Memory B cell (primary cell): ENCODE data around the gene OSGEP.

Experiments
- ATAC-seq: fragments of 150-1000 bp; cut with Tn5 transposase; 2 replicates; pipeline ENCODE4 v1.10.0; 2021; ENCODE audit warnings: low read depth, mild to moderate bottlenecking, moderate library complexity
- DNase-seq, 2 donors: peaks; one replicate each; pipeline ENCODE4 v3.0.0; 2022; ENCODE audit warnings: low spot score in 2 of 2
- H3K27ac Mint-ChIP-seq: one replicate; pipeline ENCODE4 v1.8.0; 2022; ENCODE audit warnings: mild to moderate bottlenecking, moderate library complexity, mixed read lengths
- H3K27me3 Mint-ChIP-seq: one replicate; pipeline ENCODE4 v1.8.0; 2022; ENCODE audit warnings: mixed read lengths
- H3K36me3 Mint-ChIP-seq: one replicate; pipeline ENCODE4 v1.8.0; 2022; ENCODE audit warnings: mild to moderate bottlenecking, mixed read lengths
- H3K4me1 Mint-ChIP-seq: one replicate; pipeline ENCODE4 v1.8.0; 2022; ENCODE audit warnings: mixed read lengths
- H3K4me3 Mint-ChIP-seq: one replicate; pipeline ENCODE4 v1.8.0; 2022; ENCODE audit warnings: mild to moderate bottlenecking, moderate library complexity, mixed read lengths
- H3K9me3 Mint-ChIP-seq: one replicate; pipeline ENCODE4 v1.8.0; 2022; ENCODE audit warnings: mixed read lengths

Gene OSGEP

DNA sequence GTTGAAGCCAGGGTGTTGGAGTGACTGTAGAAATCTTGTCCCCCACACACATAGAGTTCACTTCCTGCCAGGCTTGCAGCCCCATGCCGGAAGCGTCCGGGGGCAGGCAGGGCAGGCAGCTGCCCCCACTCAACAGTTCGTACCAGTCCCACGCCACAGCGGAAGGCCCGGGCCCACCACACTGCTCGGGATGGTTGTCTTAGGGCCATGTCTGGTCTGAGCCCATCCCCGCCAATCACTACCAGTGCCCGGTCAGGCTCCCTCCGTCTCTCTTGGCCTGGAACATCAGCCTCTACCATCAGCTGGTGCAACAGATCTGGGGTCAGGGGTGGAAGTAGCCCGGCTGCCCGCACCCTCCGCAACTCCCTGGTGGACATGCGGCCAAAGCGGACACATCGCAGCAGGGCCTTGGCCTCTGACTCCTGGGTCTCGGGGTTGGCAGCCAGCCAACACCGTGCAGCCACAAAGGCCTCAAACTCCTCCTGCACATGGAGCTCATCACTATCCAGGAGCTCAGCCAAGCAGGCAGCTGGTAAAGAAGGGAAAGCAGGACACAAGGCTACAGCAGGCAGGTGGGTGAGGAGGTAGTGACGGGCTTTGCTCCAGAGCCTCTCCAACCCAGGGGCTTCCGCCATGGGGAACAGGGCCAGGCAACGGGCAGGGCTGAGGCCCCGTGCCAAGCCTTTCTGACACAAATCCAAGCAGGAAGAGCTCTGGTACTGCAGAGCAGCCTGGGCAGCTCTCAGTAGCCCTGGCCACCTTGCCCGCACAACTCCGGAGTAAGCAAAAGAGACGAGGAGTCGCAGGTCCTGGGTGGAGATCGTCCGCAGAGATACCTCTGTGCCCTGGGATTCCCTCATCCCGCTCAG lies 24.6 kb downstream of the OSGEP start:
- H3K4me1 Mint-ChIP-seq, result peaks cover 39% of the 10 kb centered on the region

DNA sequence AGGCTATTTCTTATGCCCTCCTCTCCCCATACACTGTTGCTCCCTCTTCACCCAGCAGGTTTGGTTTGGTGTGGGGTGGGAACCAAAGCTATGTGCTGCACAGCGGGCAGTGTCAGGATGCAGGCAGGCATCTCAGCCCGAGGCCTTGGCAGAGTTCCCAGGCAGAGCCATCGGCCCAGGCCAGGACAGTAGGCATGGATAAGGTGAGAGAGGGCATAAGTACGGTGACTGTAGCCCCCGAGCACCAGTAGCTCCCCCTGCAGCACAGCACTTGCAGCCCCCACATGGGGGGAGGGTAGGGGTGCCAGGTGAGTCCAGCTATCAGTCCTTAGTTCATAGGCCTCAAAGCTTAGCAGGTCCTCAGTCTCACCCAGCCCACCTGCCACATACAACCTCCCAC lies 25.8 kb downstream of the OSGEP start:
- peaks cover 41% of the 10 kb centered on the region for H3K4me1 Mint-ChIP-seq
- H3K9me3 Mint-ChIP-seq, result no peaks in the 10 kb centered on the region
- no peak for ATAC-seq
- no peaks in the 10 kb centered on the region for H3K27me3 Mint-ChIP-seq
- H3K27ac Mint-ChIP-seq, result peak overlapping the region; percentile 87
- peak overlapping the region; percentile 74 for H3K4me3 Mint-ChIP-seq
- H3K36me3 Mint-ChIP-seq, result no peaks in the 10 kb centered on the region
- DNase-seq, result no peak

More for the DNA sequence above, 24.6 kb downstream of the OSGEP start:
- Mint-ChIP-seq H3K27me3 (no peaks in the 10 kb centered on the region), H3K27ac (peak overlapping the region; percentile 87), H3K4me3 (no peak overlapping the region), H3K36me3 (no peaks in the 10 kb centered on the region), H3K9me3 (no peaks in the 10 kb centered on the region)
- no peak for ATAC-seq
- DNase-seq, result no peak

- ATAC-seq (peak; percentile 5), DNase-seq (no peak)
- Mint-ChIP-seq H3K27ac (peak overlapping the region; percentile 87), H3K9me3 (no peaks in the 10 kb centered on the region), H3K27me3 (no peaks in the 10 kb centered on the region), H3K36me3 (no peaks in the 10 kb centered on the region), H3K4me1 (peaks cover 44% of the 10 kb centered on the region), H3K4me3 (peak overlapping the region; percentile 83)
These were observed 26.6 kb downstream of the OSGEP start for GRCh38 chr14:20428010-20428365.

GRCh38 chr14:20427231-20428009 lies 27.2 kb downstream of the OSGEP start:
- ATAC-seq, result peak; percentile 95

GRCh38 chr14:20424851-20425250 lies 29.8 kb downstream of the OSGEP start:
- H3K27me3 Mint-ChIP-seq, result no peaks in the 10 kb centered on the region
- DNase-seq (no peak), ATAC-seq (no peak)
- no peaks in the 10 kb centered on the region for H3K9me3 Mint-ChIP-seq
- peaks cover 38% of the 10 kb centered on the region for H3K4me1 Mint-ChIP-seq
- H3K27ac Mint-ChIP-seq, result no peak overlapping the region
- no peak overlapping the region for H3K4me3 Mint-ChIP-seq
- no peaks in the 10 kb centered on the region for H3K36me3 Mint-ChIP-seq

More at GRCh38 chr14:20427231-20428009, 27.2 kb downstream of the OSGEP start:
- H3K4me1 Mint-ChIP-seq, result peaks cover 44% of the 10 kb centered on the region
- peak overlapping the region; percentile 83 for H3K4me3 Mint-ChIP-seq
- H3K9me3 Mint-ChIP-seq, result no peaks in the 10 kb centered on the region
- DNase-seq, result peak in 1 of 2 donors; percentile 44
- no peaks in the 10 kb centered on the region for H3K36me3 Mint-ChIP-seq
- H3K27ac Mint-ChIP-seq, result peak overlapping the region; percentile 87
- H3K27me3 Mint-ChIP-seq, result no peaks in the 10 kb centered on the region

GRCh38 chr14:20422886-20423285 lies 31.7 kb downstream of the OSGEP start:
- peaks cover 22% of the 10 kb centered on the region for H3K4me1 Mint-ChIP-seq
- H3K9me3 Mint-ChIP-seq, result no peaks in the 10 kb centered on the region
- no peak overlapping the region for H3K27ac Mint-ChIP-seq
- H3K27me3 Mint-ChIP-seq, result no peaks in the 10 kb centered on the region
- no peak overlapping the region for H3K4me3 Mint-ChIP-seq
- ATAC-seq (no peak), DNase-seq (no peak)
- no peaks in the 10 kb centered on the region for H3K36me3 Mint-ChIP-seq

DNA sequence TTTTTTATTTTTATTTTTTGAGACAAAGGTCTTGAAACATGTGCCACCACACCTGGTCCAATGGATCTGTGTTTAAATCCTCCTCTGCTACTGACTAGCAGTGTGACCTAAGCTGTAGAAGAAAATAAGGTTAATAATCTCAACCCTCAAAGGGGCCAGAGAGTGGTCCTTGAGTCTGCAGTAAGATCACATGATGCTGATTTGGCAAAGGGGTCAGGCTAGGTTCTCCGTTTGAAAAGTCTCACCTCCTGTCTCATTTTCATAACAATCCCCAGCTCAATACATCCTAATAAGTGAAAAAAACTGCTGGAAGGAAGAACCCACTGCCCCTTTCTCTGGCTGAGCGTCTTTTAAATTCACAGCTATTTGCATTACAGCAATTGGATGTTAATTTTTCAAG lies 33.3 kb downstream of the OSGEP start:
- Mint-ChIP-seq H3K27me3 (no peaks in the 10 kb centered on the region), H3K4me1 (peaks cover 13% of the 10 kb centered on the region), H3K36me3 (no peaks in the 10 kb centered on the region), H3K9me3 (no peaks in the 10 kb centered on the region), H3K4me3 (no peak overlapping the region), H3K27ac (no peak overlapping the region)
- ATAC-seq (no peak), DNase-seq (no peak)

DNA sequence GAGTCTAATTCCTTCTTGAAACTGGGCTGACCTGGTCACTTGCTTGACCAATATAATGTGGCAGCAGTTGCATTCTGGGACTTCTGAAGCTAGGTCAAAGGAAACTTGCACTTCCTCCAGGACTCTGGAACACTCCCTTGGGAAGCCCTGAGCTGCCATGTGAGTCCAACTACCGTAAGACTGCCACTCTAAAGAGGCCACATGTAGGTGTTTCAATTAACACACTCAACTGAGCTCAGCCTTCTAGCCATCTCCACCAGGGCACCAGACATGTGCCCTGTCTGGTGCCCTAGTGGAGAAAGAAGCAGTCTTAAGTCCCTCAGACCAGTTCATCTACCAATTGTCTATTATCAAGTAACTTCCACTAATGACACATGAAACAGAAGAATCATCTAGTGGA lies 35.2 kb downstream of the OSGEP start:
- Mint-ChIP-seq H3K36me3 (no peaks in the 10 kb centered on the region), H3K9me3 (no peaks in the 10 kb centered on the region), H3K27ac (no peak overlapping the region), H3K4me3 (no peak overlapping the region), H3K27me3 (no peaks in the 10 kb centered on the region), H3K4me1 (peaks cover 12% of the 10 kb centered on the region)
- DNase-seq (no peak), ATAC-seq (no peak)

- no peak for ATAC-seq
- Mint-ChIP-seq H3K27ac (no peak overlapping the region), H3K36me3 (no peaks in the 10 kb centered on the region), H3K27me3 (no peaks in the 10 kb centered on the region), H3K9me3 (no peaks in the 10 kb centered on the region), H3K4me3 (no peak overlapping the region), H3K4me1 (peaks cover 16% of the 10 kb centered on the region)
- no peak for DNase-seq
These were observed 36.1 kb downstream of the OSGEP start for GRCh38 chr14:20418501-20418909.

DNA sequence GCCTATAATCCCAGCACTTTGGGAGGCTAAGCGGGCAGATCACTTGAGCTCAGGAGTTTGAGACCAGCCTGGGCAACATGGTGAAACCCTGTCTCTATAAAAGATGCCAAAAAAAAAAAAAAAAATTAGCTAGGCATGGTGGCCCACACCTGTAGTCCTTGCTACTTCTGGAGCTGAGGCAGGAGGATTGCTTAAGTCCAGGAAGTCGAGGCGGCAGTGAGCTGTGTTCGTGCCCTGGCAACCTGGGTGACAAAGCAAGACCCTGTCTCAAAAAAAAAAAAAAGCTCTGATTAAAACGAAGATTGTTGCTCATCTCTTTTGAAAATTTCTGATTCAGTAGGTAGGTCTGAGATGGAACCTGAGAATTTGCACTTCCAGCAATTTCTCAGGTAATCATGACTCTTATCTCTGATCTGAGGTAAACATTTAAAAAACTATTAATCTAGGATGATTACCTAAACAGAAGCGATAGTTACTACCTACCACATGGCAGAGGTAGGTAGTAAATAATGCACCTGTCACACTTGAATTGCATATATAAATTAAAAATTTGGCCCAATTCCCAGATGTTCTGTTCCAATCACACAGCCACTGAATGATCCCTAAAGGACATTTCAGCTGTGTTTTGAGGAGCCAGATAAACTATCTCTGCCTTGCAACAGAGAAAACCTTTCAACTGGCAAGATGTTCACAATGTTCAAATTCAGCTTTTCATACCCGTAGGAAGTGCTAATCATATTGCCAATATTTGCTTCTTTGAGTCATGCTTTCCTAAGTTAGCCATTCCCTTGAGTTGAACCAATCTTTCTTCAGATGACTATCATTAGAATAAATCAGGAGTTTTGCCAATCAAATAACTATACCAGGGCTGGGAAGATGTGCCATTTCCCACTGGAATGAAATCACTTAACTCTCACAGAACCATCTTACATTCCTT lies 37.1 kb downstream of the OSGEP start:
- Mint-ChIP-seq H3K27me3 (no peaks in the 10 kb centered on the region), H3K9me3 (no peaks in the 10 kb centered on the region), H3K36me3 (no peaks in the 10 kb centered on the region), H3K4me1 (peaks cover 16% of the 10 kb centered on the region), H3K27ac (no peak overlapping the region), H3K4me3 (no peak overlapping the region)
- DNase-seq (no peak), ATAC-seq (no peak)

DNA sequence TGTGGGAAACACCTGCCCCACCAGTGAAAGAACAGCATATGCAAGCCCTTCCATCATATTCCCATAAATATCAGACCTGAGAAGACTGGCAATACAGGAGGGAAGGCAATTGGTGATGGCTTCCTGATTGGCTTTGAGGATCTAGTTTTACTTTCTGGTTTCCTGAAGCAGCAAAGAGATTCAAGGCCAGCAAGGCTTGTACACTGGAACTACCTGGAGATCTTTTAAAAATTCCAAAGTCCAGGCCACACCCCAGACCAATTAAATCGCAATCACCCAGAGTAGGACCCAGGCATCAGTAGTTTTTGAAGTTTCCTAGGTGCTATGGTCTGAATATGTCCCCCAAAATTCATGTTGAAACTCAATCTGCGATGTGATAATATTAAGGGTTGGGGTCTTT lies 38.4 kb downstream of the OSGEP start:
- peaks cover 20% of the 10 kb centered on the region for H3K4me1 Mint-ChIP-seq
- DNase-seq (no peak), ATAC-seq (no peak)
- peaks cover 2% of the 10 kb centered on the region for H3K36me3 Mint-ChIP-seq
- no peaks in the 10 kb centered on the region for H3K27me3 Mint-ChIP-seq
- peak overlapping the region; percentile 6 for H3K27ac Mint-ChIP-seq
- H3K4me3 Mint-ChIP-seq, result no peak overlapping the region
- H3K9me3 Mint-ChIP-seq, result no peaks in the 10 kb centered on the region

GRCh38 chr14:20415782-20416206 lies 38.8 kb downstream of the OSGEP start:
- DNase-seq (peak; percentile 41 to 62), ATAC-seq (peak; percentile 38)
- H3K27ac Mint-ChIP-seq, result peak overlapping the region; percentile 6
- no peaks in the 10 kb centered on the region for H3K9me3 Mint-ChIP-seq
- H3K36me3 Mint-ChIP-seq, result peaks cover 5% of the 10 kb centered on the region
- H3K4me3 Mint-ChIP-seq, result no peak overlapping the region
- peaks cover 23% of the 10 kb centered on the region for H3K4me1 Mint-ChIP-seq
- no peaks in the 10 kb centered on the region for H3K27me3 Mint-ChIP-seq

GRCh38 chr14:20413744-20414082 lies 40.9 kb downstream of the OSGEP start:
- Mint-ChIP-seq H3K27ac (peak overlapping the region; percentile 97), H3K4me3 (peak overlapping the region; percentile 100)
- peak; percentile 16 for ATAC-seq

More at GRCh38 chr14:20413744-20414082, 40.9 kb downstream of the OSGEP start:
- Mint-ChIP-seq H3K4me1 (peaks cover 31% of the 10 kb centered on the region), H3K9me3 (no peaks in the 10 kb centered on the region), H3K36me3 (peaks cover 12% of the 10 kb centered on the region), H3K27me3 (no peaks in the 10 kb centered on the region)
- DNase-seq, result no peak
